H9 (cell line): Measurements from ENCODE around the gene CDK5R2. TPM values are rescaled to one million over a fixed set of nuclear protein-coding genes. Genes with fewer than 3 reads are reported as not detected.

Source experiments
- DNase-seq: peaks from one replicate; pipeline ENCODE4 v3.0.0-alpha.2; 2017
- H2AFZ ChIP-seq: one replicate; pipeline ENCODE4 v1.6.1; 2013; ENCODE audit warnings: mild to moderate bottlenecking, low read length, control low read depth, moderate library complexity
- H2AK5ac ChIP-seq: 2 replicates; pipeline ENCODE4 v1.6.1; 2013; ENCODE audit warnings: low read length, control low read depth, mixed read lengths; ENCODE audit not compliant: insufficient read length
- H2BK120ac ChIP-seq: one replicate; pipeline ENCODE4 v1.6.1; 2013; ENCODE audit warnings: low read depth, mild to moderate bottlenecking, low read length, control low read depth, inconsistent platforms; ENCODE audit not compliant: poor library complexity, severe bottlenecking
- H2BK12ac ChIP-seq: 2 replicates; pipeline ENCODE4 v1.6.1; 2013; ENCODE audit warnings: low read length, control low read depth, mixed read lengths, low read depth; ENCODE audit not compliant: insufficient read length
- H2BK15ac ChIP-seq: 2 replicates; pipeline ENCODE4 v1.6.1; 2013; ENCODE audit warnings: low read depth, low read length, control low read depth
- H2BK20ac ChIP-seq: one replicate; pipeline ENCODE4 v1.6.1; 2013; ENCODE audit warnings: low read depth, mild to moderate bottlenecking, low read length, control low read depth, inconsistent platforms; ENCODE audit not compliant: poor library complexity, severe bottlenecking
- H2BK5ac ChIP-seq: 2 replicates; pipeline ENCODE4 v1.6.1; 2013; ENCODE audit warnings: low read length, control low read depth, mixed read lengths; ENCODE audit not compliant: insufficient read length
- H3K14ac ChIP-seq: 2 replicates; pipeline ENCODE4 v1.6.1; 2013; ENCODE audit warnings: low read length, control low read depth; ENCODE audit not compliant: insufficient read depth
- H3K18ac ChIP-seq: 2 replicates; pipeline ENCODE4 v1.6.1; 2013; ENCODE audit warnings: low read depth, mild to moderate bottlenecking, mixed read lengths, low read length, control low read depth; ENCODE audit not compliant: insufficient read length
- H3K23ac ChIP-seq: 2 replicates; pipeline ENCODE4 v1.6.1; 2013; ENCODE audit warnings: low read length, control low read depth, mixed read lengths, low read depth; ENCODE audit not compliant: insufficient read length
- H3K23me2 ChIP-seq: 2 replicates; pipeline ENCODE4 v1.6.1; 2013; ENCODE audit warnings: low read depth, mild to moderate bottlenecking, mixed read lengths, low read length, control low read depth; ENCODE audit not compliant: insufficient read length, poor library complexity, severe bottlenecking
- H3K27ac ChIP-seq: 2 replicates; pipeline ENCODE4 v1.5.1; 2013; ENCODE audit warnings: low read length, control low read depth, mixed read lengths, low read depth; ENCODE audit not compliant: insufficient read length
- H3K27me3 ChIP-seq: 2 replicates; pipeline ENCODE4 v1.6.1; 2013; ENCODE audit warnings: low read length, control low read depth, inconsistent platforms; ENCODE audit not compliant: insufficient read depth
- H3K4ac ChIP-seq: 2 replicates; pipeline ENCODE4 v1.6.1; 2013; ENCODE audit warnings: low read depth, mild to moderate bottlenecking, control low read depth, inconsistent platforms, low read length, moderate library complexity
- H3K4me1 ChIP-seq: 2 replicates; pipeline ENCODE4 v1.6.1; 2013; ENCODE audit warnings: low read length, control low read depth, inconsistent platforms; ENCODE audit not compliant: insufficient read depth
- H3K4me2 ChIP-seq: 2 replicates; pipeline ENCODE4 v1.6.1; 2013; ENCODE audit warnings: low read length, control low read depth, mixed read lengths; ENCODE audit not compliant: insufficient read length, insufficient read depth
- H3K56ac ChIP-seq: 2 replicates; pipeline ENCODE4 v1.6.1; 2013; ENCODE audit warnings: low read depth, mild to moderate bottlenecking, mixed read lengths, low read length, control low read depth; ENCODE audit not compliant: insufficient read length
- H3K79me1 ChIP-seq: 2 replicates; pipeline ENCODE4 v1.6.1; 2013; ENCODE audit warnings: low read depth, mild to moderate bottlenecking, moderate library complexity, low read length, control low read depth, inconsistent platforms; ENCODE audit not compliant: insufficient read depth, poor library complexity, severe bottlenecking
- H3K79me2 ChIP-seq: 2 replicates; pipeline ENCODE4 v1.6.1; 2013; ENCODE audit warnings: low read length, control low read depth, inconsistent platforms; ENCODE audit not compliant: insufficient read depth
- H3K9ac ChIP-seq: 2 replicates; pipeline ENCODE4 v1.6.1; 2013; ENCODE audit warnings: low read length, control low read depth, mixed read lengths; ENCODE audit not compliant: insufficient read length; ENCODE audit errors: extremely low read depth
- H3K9me3 ChIP-seq: one replicate; pipeline ENCODE4 v1.6.1; 2013; ENCODE audit warnings: low read depth, low read length, inconsistent platforms; ENCODE audit not compliant: control insufficient read depth
- H3T11ph ChIP-seq: one replicate; pipeline ENCODE4 v1.6.1; 2013; ENCODE audit warnings: mild to moderate bottlenecking, low read length, control low read depth, inconsistent platforms
- H4K20me1 ChIP-seq: one replicate; pipeline ENCODE4 v1.6.1; 2013; ENCODE audit not compliant: control insufficient read depth, insufficient read length, insufficient read depth
- H4K5ac ChIP-seq: 2 replicates; pipeline ENCODE4 v1.6.1; 2013; ENCODE audit warnings: low read depth, mild to moderate bottlenecking, mixed read lengths, low read length, control low read depth; ENCODE audit not compliant: insufficient read length
- H4K8ac ChIP-seq: replicated peaks from 2 replicates; pipeline ENCODE4 v1.6.1; 2013; ENCODE audit warnings: low read length, control low read depth, mixed read lengths, low read depth; ENCODE audit not compliant: insufficient read length
- H4K91ac ChIP-seq: 2 replicates; pipeline ENCODE4 v1.6.1; 2013; ENCODE audit warnings: low read depth, mild to moderate bottlenecking, moderate library complexity, mixed read lengths, low read length, control low read depth; ENCODE audit not compliant: insufficient read length
- H3K27ac Mint-ChIP-seq, 3 experiments: 2 replicates in 2 of 3; 3 replicates in 1 of 3; pipeline ENCODE4 v1.8.0; 2020 to 2021; ENCODE audit warnings: mixed read lengths in 3 of 3, mild to moderate bottlenecking in 1 of 3, moderate library complexity in 1 of 3
- H3K27me3 Mint-ChIP-seq: 2 replicates; pipeline ENCODE4 v1.8.0; 2021; ENCODE audit warnings: low read depth, mild to moderate bottlenecking, moderate library complexity, mixed read lengths
- H3K36me3 Mint-ChIP-seq, 3 experiments: 2 replicates in 2 of 3; 3 replicates in 1 of 3; pipeline ENCODE4 v1.8.0; 2020 to 2021; ENCODE audit warnings: low read depth in 3 of 3, mixed read lengths in 3 of 3; ENCODE audit not compliant: insufficient read depth in 1 of 3
- H3K4me1 Mint-ChIP-seq, 2 experiments: 2 replicates each; pipeline ENCODE4 v1.8.0; 2020; ENCODE audit warnings: mixed read lengths in 2 of 2
- H3K4me3 Mint-ChIP-seq, 2 experiments: 2 replicates in 1 of 2; 3 replicates in 1 of 2; pipeline ENCODE4 v1.8.0; 2020 to 2021; ENCODE audit warnings: mild to moderate bottlenecking in 2 of 2, mixed read lengths in 2 of 2, moderate library complexity in 1 of 2
- H3K9me3 Mint-ChIP-seq, 2 experiments: 2 replicates in 1 of 2; 3 replicates in 1 of 2; pipeline ENCODE4 v1.8.0; 2020; ENCODE audit warnings: mild to moderate bottlenecking in 2 of 2, mixed read lengths in 2 of 2, moderate library complexity in 1 of 2
- WGBS: extraction: QIAGEN DNeasy Blood & Tissue Kit; methylation state at CpG from one replicate; pipeline ENCODE4 v1.1.7; 2013; ENCODE audit warnings: missing lambda C conversion rate, low lambda C conversion rate, mixed read lengths; ENCODE audit not compliant: insufficient read length; ENCODE audit errors: extremely low coverage; 5-methylcytosine and 5-hydroxymethylcytosine counted together
- total RNA-seq: library from RNA; stranded (reverse); gene quantifications from 2 replicates; pipeline ENCODE4 v1.2.1, GENCODE V29; 2021
- TF ChIP-seq, protein P1 (sequence below): fragments of 200-600 bp; sonication (generic); conservative IDR thresholded peaks from 3 replicates; pipeline ENCODE4 v1.8.0; 2021; ENCODE audit warnings: antibody characterized with exemption, mild to moderate bottlenecking

The CDK5R2 gene
- total RNA-seq, 1 experiment from 2014 or later = 0.26 TPM

- Histone ChIP-seq H2BK20ac (no peak overlapping the region), H3K27ac (no peak overlapping the region), H2BK12ac (no peak overlapping the region), H3K4ac (no peak overlapping the region), H3K27me3 (peaks cover 53% of the 10 kb centered on the region), H3K9me3 (no peaks in the 10 kb centered on the region), H3T11ph (no peak overlapping the region), H2BK15ac (no peak overlapping the region), H3K79me2 (no peaks in the 10 kb centered on the region), H4K8ac (no peak overlapping the region), H3K56ac (no peak overlapping the region), H3K23ac (no peak overlapping the region), H2BK120ac (no peak overlapping the region), H3K79me1 (no peaks in the 10 kb centered on the region), H2BK5ac (no peak overlapping the region), H2AFZ (no peak overlapping the region), H4K20me1 (no peaks in the 10 kb centered on the region), H3K9ac (no peak overlapping the region), H4K5ac (no peak overlapping the region), H2AK5ac (no peak overlapping the region), H3K23me2 (peaks cover 16% of the 10 kb centered on the region), H3K4me2 (peak overlapping the region; percentile 54), H3K14ac (no peak overlapping the region), H3K4me1 (no peaks in the 10 kb centered on the region; the same call in 1 of the 2 replicates), H4K91ac (no peak overlapping the region), H3K18ac (no peak overlapping the region)
- TF ChIP-seq, protein P1, sequence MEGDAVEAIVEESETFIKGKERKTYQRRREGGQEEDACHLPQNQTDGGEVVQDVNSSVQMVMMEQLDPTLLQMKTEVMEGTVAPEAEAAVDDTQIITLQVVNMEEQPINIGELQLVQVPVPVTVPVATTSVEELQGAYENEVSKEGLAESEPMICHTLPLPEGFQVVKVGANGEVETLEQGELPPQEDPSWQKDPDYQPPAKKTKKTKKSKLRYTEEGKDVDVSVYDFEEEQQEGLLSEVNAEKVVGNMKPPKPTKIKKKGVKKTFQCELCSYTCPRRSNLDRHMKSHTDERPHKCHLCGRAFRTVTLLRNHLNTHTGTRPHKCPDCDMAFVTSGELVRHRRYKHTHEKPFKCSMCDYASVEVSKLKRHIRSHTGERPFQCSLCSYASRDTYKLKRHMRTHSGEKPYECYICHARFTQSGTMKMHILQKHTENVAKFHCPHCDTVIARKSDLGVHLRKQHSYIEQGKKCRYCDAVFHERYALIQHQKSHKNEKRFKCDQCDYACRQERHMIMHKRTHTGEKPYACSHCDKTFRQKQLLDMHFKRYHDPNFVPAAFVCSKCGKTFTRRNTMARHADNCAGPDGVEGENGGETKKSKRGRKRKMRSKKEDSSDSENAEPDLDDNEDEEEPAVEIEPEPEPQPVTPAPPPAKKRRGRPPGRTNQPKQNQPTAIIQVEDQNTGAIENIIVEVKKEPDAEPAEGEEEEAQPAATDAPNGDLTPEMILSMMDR = no peak
- Mint-ChIP-seq H3K27ac (no peak overlapping the region; a peak in 1 of 7 replicates), H3K9me3 (peaks cover 2 to 5% of the 10 kb centered on the region in 2 experiments; a peak in 2 of 5 replicates), H3K4me1 (peaks cover 10 to 29% of the 10 kb centered on the region in 2 experiments), H3K36me3 (no peaks in the 10 kb centered on the region), H3K27me3 (peaks cover 99% of the 10 kb centered on the region), H3K4me3 (peak overlapping the region; percentile 42 to 75; a peak in 4 of 5 replicates)
- WGBS = no CpG with 5 or more reads among the region's 26 CpGs
- DNase-seq = no peak
These were observed 21.4 kb downstream of the CDK5R2 start for GRCh38 chr2:218980735-218981389.
